Right hindlimb (tissue), 1 donor: ENCODE data around the gene KCNIP1.
A peak's percentile ranks its signal among the peaks of the same experiment; 100 is the strongest.
"Not testable (repeated sequence)": the region's sequence is repeated elsewhere in the genome, so short reads cannot be mapped to it uniquely, and the experiment has no call there.

Source experiments
- DNase-seq: peaks from one replicate; pipeline ENCODE4 v3.0.0-alpha.2; 2018

KCNIP1 gene

DNA sequence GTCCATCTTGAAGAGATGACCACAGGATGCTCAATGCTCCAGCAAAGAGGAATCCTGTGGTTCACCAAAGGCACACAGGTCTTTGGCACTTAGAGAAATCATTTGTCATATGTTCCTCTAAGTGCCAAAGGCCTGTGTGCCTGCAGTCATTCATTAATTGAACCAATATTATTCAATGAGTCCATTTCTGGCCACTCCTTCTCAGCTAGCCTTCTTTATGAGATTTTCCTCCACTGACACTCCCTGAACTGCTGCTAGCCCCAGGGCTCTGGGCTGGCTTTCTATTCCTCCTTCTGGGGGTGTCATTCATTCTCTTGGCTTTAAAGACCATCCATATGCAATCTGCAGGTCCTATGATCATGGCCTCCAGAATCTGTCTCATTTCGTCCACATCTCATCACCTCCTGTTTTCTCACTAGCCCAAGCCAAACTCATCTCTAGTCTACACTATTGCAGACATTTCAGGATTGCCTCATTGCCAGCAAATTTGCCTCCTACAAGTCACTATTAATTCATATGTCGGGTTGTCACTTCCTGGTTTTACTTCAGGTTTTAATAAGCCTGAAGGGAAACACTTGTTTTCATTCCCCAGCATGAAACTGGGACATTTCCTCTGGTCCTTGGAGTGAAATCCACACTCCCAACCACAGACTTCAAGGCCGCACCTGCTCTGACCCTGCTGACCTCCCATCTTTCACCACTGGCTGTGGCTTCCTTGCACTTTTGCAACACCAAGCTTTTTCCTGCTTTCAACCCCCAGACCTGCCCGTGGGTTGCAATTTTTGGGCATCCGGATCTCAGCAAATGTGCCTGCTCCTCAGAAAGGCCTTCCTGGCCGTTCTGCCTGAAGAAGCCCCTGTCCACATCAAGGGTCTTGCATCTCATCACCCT, 35.1 kb downstream of the KCNIP1 start:
- DNase-seq: no peak

DNA sequence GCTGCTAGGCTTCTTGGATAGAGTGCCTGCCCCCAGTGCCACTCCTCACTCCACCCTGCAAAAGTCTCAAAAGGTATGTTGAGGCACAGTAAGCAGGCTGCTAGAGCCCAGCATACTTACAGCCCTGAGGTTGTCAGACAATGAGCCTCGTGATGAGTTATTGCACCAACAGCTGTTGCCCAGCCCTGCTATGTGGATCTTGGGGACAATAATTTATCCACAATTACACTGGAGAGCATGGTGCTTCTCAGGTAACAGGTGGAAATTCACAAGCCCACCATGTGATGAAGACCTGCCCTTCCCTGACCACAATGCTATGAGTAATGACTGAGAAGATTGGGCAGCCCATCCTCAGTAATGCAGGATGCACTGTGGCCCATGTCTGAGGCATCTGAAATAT, 36.5 kb downstream of the KCNIP1 start:
- no peak for DNase-seq

DNA sequence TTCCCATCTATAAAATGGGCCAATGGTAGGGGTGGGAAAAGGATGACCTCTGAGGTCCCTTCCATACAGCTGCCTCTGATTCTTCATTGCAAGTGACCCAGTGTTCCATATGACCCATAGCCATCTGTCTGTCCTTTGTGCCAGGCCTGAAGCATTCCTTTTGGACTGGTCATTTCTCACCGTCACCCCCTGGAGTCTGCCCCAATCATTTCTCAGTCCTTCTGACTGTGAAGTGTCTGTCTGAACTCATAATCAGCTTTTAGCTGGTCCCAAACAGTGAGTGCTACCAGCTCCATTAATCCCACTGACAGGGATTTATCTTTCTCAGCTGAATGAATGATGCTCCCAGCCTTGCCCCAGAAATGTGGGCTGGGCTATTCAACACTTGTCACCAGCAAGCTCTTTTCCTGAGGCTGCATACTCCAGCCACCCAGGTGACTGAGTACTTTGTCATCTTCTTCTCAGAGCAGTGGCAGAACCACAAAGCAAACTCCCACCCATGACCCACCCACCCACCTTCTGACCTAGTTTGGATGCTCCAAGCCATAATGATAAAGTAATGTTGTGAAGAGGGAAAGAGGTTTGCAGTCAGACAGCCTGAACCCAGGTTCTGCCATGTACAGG, 37.4 kb downstream of the KCNIP1 start:
- DNase-seq: no peak

DNA sequence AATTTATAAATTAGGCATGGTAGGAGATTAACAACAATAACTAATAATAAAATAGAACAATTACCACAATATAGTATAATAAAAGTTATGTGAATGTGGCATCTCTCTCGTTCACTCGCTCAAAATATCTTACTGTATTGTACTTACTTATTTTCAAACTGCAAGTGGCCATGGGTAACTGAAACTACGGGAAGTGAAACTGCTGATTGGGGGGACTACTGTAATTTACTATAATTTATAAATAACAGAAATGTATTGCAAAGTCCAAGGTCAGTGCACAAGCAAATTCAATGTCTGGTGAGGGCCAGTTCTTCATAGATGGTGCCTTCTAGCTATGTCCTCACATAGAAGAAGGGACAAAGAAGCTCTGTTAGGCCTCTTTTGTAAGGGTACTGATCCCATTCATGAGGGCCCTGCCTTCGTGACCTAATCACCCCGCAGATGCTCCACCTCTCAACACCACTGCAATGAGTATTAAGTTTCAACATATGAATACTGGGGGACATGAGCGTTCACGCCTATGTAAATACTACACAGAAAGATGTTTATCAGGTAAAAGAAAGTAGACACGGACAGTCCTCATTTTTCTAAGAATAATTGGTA, 39.0 kb downstream of the KCNIP1 start:
- DNase-seq: no peak

DNA sequence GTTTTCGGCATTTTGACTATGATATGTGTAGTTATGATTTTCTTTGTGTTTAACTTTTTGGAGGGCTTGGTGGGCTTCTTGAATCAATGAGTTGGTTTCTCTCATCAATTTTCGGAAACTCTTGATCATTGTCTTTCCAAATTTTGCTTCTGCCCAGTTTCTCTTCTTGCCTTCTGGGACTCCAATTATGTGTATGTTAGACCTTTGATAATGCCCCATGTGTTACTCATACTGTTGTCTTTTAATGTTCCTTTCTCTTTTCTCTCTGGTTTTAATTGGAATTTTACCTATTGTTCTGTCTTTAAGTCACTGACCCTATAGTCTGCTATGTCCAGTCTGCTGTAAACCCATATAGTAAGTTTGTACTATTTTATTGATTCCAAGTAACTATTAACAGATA, 41.5 kb downstream of the KCNIP1 start:
- DNase-seq: no peak

DNA sequence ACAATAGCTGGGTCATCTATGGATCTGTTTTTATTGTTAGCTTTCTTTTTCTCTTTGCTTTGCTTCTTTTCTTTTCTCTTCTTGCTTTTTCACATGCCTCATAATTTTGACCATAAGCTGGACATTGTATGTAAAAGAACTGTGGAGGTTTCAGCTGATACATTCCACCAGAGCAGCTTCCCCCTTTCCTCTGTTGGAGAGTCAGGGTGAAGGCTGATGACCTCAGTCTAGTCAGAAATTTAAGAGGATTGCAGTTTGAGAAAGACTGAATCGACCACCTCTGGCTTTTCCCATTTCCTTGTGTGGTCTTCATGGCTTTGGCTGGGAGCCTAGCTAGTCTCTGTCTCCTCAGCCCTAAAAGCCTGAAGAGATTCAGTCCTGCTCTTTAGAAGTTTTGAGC, 42.0 kb downstream of the KCNIP1 start:
- DNase-seq: peak; percentile 30

DNA sequence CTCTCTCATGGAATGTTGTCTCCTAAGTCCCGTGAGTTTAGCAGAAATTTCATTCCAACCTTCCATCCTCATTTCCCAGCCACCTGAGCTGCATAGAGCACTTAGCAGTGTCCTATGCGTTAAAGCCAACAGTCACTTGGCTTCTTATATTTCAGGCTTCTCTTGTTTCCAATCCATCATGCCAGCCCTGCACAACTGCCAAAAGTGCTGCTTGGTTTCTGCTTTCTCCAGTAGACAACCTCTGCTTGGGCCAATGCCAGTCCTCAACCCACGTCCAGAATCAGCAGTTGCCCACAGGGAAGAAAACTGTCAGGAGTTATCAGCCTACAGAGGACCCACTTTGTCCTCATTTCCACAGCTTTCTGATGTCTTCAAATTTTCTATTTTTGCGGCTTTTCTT, 42.5 kb downstream of the KCNIP1 start:
- peak; percentile 32 for DNase-seq

DNA sequence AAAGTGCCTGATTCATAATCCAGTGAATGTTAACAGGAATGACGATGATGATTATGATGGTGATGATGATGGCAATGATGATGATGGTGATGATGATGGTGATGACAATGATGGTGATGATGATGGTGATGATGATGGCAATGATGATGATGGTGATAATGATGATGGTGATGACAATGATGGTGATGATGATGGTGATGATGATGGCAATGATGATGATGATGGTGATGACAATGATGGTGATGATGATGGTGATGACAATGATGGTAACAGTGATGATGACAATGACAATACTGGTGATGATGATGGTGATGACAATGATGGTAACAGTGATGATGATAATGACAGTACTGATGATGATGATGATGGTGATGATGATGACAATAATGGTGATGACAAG, 46.6 kb downstream of the KCNIP1 start:
- DNase-seq: not testable (repeated sequence)

DNA sequence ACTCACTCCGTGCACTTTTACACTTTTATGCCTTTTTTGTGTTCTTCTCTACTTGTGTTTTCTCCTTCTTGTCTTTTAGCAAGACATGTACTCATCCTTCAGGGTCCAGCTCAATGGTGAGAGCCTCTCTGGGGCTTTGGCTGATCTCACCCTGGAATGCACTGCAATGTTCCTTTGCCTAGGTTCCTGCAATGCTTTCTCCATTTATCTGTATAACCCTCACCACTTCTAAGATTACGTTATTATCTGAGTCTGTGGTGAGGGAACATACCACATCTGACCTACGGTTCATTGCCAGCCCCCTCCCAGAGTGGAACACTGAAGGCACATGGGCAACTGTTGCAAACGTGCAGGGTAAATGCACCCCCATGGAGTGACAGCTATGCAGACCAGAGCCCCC, 47.3 kb downstream of the KCNIP1 start:
- no peak for DNase-seq

DNA sequence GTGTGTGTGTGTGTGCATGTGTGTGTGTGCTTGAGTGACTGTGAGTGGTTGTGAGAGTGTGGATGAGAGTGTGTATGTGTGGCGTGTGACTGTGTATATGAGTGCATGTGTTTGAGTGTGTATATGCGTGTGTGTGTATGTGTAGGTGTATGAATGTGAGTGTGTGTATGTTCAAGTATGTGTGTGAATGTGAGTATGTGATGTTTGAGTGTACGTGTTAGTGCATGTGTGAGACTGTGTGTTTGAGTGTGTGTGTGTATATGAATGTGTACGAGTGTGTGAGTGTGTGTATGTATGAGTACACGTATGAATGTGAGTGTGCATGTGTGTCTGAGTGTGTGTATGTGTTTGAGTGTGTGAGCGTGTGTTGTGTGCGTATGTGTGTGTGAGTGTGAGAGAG, 47.8 kb downstream of the KCNIP1 start:
- no peak for DNase-seq

DNA sequence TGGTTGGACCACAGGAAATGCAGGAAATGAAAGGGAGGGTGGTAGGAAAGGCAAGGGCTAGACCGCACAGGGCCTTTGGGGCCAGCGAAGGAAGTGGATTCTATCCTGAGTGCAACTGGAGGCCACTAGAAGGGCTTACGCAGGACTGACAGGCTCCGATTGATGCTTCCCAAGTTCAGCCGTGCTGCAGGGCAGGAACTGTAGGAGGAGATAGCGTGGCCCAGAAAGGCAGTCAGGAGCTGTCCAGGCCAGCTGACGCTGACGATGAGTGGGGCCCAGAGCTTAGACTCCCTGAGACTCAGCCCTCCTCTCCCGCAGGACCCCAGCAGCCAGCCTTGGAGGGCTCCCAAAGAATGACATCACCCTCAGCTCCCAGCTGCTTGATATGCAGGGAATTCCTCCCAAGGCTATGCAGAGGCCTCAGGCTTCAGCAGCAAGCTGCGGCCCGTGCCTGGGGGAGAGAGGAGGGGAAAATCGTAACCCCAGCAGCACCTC, 48.8 kb downstream of the KCNIP1 start:
- DNase-seq: peak; percentile 95

DNA sequence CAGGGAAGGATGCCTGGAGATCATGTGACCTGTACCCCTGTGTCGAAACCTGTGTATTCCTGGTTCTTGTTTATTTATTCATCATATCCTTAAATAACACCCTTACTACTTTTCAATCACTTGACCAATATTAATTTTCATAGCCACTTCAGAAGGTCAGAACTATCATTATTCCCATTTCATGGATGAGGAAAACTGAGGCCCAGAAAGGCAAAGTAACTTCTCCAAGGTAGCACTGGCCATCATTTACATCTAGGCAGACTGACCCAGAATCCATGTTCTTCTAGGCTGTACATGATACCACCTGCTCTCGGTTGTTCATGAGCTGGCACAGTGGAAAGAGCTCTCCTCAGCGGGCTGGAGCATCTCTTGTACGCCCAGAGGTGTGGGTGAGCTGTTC, 49.4 kb downstream of the KCNIP1 start:
- no peak for DNase-seq

DNA sequence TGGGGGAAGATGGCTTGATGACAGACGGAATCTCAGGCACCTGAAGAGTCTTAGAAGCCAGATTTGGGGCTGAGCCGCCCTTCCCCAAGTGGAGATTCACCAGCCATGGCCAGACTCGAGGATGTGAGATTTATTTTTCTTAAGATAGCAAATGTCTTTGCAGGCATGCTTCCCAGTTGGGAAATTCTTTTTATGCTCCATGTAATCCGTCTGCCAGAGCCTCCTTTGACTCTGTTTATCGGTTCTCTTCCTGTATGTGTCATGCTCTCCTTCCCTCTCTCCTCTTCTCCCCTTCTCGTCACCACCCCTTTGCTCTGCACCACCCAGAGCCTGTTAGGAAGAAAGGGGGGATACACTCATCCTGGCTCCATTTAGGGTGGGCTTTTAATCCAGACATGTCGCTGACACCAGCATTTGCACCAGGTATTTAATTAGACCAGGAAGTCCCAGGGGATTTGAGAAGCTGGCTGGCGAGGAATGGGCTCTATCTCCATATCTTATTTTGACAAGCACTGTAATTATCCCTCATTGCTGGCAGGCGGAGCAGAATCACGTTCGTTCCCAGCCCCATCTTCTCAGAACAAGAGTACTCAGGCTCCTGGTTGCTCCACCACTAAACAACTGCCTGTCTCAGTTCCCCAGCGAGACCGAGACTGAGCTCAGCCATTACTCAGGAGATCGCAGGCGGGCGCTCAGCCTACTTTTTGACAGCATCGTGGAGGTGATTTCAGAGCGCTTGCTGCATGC, 50.9 kb downstream of the KCNIP1 start:
- DNase-seq: no peak

DNA sequence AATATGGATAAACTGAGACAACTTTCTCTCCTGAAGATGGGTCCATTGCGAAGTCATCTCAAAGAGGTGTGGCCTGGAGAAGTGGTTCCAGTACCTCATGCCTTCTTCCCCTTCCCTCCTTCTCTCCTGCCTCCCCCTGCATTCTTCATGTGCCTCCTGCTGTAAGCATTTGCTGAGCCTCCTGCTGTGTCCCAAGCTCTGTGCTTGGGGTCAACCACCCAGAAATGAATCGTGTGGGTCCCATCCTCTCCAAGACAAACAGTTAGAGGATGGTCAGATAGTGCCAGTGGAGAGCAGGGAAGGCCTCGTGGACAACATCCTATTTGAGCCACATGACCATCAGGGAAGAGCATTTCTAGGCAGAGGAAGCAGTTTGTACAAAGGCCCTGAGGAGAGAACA, 53.5 kb downstream of the KCNIP1 start:
- DNase-seq: no peak

DNA sequence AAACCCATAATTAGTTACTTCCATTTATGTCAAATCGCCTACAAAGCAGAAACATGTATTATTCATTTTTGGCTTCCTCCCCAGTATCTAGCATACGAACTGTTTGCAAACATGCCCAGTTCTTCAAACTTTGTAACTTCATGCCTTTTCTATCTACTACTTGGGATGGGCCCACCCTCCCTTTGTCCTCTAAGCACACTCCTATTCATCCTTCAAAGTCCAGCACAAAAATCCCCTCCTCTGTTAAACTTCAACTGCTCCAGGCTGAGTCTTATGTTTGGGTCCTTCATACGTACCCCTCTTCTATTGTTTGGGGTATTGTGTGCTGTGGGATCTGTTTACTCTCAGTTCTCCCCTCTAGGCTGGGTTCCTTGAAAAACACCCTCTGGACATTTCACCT, 55.5 kb downstream of the KCNIP1 start:
- no peak for DNase-seq

DNA sequence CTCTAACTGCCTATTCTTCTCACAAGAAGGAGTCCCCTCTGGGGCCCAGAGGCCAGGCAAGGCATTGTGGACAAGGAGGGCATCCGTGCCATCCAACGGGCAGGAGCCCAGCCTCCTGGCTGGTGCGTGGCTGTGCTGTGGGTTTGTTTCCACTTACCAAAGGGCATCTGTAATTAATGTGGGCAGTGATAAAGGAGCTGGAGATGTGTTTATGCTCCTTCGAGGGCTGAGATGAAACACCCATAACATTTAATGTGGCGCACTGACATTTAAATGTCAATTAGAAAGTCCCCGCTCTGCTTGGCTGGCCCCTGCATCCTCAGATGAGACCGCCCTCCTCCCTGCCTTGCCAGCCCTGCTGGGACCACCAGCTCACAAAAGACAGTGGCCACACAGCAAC, 57.1 kb downstream of the KCNIP1 start:
- no peak for DNase-seq

DNA sequence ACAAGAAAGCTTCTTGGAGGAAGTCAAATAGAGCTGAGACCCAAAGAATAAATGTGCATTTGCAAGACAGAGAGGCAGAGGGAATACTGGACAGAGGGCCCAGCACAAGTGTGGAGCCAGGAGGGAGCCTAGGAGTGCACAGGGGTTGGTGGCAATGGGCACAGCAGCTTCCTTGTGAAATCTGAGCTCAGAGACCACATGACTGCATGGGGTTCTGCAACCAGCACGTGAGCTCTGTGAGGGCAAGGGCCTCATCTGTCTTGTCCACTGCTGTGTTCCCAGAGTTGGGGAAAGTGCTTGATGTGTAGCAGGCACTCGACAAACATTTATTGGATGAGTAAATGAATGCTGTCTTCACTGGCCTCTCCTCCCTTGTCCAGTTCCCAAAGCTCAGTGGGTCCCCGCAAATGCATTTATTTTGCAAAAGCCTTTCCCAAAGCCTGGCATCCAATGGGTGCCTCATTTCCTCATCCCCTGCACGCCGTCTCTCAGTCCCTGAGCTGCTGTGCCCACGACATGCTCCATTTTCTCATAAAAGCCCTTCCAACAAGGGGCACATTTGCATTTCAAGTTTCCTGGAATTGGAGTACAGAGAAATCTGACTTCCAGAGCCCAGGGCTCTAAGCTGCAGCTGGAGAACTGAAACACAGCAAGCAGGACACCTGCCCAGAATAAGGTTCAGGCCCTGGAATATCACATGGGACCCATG, 58.5 kb downstream of the KCNIP1 start:
- no peak for DNase-seq

DNA sequence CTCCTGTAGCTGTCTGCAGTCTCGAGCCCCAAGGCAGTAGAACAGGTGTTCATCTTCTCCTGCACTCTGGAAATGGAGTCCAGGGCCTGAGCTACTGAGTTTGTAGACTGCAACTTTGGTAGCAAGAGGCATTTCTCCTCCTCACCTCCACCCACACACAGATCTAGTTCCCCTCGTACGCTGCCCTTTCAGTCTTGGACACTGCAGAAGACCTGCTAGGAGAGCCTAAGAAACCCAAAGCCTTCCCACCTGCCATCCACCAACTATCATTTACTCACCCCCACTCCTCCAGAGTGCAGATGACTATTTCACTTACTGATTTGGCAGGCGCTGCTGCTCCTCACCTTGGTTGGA, 59.0 kb downstream of the KCNIP1 start:
- DNase-seq: no peak

DNA sequence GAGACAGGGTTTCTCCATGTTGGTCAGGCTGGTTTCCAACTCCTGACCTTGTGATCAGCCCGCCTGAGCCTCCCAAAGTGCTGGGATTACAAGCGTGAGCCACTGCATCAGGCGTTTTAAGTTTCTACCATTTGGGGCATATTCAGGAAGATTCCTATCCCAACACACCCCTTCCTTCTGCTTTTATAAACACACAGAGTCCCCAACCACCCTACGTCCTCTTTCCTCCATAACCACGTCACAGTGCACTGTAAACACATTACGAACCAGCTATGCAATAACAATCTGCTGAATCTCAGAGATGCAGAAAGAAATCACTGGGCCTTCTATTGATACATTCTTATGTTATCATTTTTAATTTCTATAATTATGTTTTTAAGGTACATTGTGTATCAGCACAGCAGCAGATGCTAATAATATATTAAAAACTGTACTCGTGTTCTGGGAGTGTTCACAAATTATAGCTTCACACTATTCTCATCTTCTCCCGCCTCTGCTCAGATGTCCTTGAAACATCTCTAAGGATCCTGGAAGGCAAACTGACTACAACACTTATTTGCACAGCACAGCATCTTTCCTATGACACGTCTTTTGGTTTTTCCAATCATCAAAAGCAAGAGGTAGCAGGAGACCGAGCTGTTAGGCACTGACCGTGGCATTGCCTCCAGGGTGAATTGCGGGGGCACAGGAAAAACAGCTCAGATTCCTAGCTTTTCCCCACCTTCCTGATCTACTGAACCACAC, 60.2 kb downstream of the KCNIP1 start:
- no peak for DNase-seq

DNA sequence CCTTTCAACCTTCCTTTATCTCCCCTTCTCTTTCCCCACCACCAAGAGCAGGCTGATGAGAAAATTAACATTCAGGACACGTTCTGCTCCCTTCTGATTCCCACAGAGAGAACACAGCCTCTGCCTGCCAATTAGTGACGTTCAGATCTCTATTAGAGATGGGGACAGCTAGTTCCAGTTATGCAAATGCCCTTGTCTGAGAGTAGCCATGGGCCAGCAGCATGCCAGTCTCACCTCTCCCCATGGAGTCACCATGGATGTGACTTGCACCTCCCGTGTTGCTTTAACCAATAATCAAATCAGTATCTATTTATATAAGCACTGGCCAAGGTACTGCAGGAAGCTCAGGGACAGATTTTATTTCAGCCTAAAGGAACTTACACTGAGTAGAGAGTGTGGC, 61.3 kb downstream of the KCNIP1 start:
- DNase-seq: no peak

DNA sequence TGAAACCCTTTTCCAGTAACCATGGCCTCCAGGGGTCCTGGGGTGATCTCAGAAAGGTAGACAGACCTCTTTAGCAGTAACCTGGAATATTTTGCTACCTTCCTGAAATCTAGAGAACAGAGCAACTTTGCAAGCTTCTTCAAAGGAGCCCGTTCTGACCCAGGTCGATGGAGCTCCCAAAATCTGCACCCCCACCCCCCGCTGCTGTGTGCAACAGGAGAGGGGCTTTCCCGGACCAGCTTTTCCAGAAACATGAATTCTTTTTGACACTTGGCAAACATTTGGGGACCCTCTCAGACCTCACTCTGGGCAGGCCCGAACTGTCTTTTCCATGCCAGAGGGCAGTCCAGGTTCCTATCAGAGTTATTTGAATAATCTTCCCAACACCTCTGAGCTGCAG, 65.3 kb downstream of the KCNIP1 start:
- no peak for DNase-seq

DNA sequence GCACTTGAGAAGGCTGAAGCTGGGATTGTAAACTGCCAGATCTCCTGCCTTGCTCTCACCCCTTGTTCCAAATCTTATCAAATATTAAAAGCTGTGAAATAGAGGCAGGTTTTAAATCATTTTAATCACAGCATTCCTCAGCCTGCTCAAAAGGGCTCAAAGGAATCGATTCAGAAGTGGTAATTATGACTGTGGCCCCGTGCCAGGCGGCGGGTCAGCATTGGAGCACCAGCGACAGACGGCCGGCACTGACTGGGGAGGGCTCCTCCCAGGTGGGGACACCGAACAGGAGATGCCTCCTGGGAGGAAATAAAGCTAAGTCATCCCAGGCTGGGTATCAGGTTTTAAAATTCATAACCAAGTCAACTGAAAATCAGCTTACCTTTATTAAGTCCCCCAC, 66.7 kb downstream of the KCNIP1 start:
- DNase-seq: no peak
